K562 (cell line): ENCODE measurements around the gene FMN1.

Experiments used
- BHLHE40 ChIP-seq: IDR thresholded peaks from 2 replicates; pipeline ENCODE4 v1.6.1; 2011; ENCODE audit warnings: low read length, improper control_type of control experiment
- MAX ChIP-seq: sonication (generic); formaldehyde crosslinking; IDR thresholded peaks from 2 replicates; pipeline ENCODE4 v1.9.0; 2022; ENCODE audit warnings: mild to moderate bottlenecking, missing genetic modification reagents
- MYC ChIP-seq, 2 experiments: fragments of 250-450 bp in 1 of 2; sonication (Bioruptor Pico) in 1 of 2; IDR thresholded peaks; 2 replicates each; pipeline versions ENCODE4 v1.5.1 to v1.6.1; 2012 to 2021; ENCODE audit warnings: low read depth in 2 of 2, borderline replicate concordance in 1 of 2, improper control_type of control experiment in 1 of 2, low read length in 1 of 2, mild to moderate bottlenecking in 1 of 2, moderate library complexity in 1 of 2
- POLR2A ChIP-seq: fragments of 450-650 bp; conservative IDR thresholded peaks from 2 replicates; pipeline ENCODE4 v1.6.1; 2016
- XRCC5 ChIP-seq: fragments of 200-400 bp; formaldehyde crosslinking; IDR thresholded peaks from 2 replicates; pipeline ENCODE4 v1.6.1; 2017; ENCODE audit warnings: low read depth, mild to moderate bottlenecking, low read length
- TF ChIP-seq, protein P1 (sequence below): fragments of 450-650 bp; formaldehyde crosslinking; IDR thresholded peaks from 2 replicates; pipeline ENCODE4 v1.4.0; 2020; ENCODE audit warnings: mild to moderate bottlenecking, moderate library complexity

GRCh38 chr15:33132233-33132580 lies 62.3 kb downstream of the FMN1 start:
- TF ChIP-seq POLR2A (no peak), MAX (no peak), BHLHE40 (no peak), XRCC5 (no peak), MYC (IDR thresholded peaks at IDR 0.05; ENCODE audit: low read depth, low read length) (no peak), MYC (CRISPR knock-in tag; IDR thresholded peaks at IDR 0.05; ENCODE audit: borderline replicate concordance, low read depth) (no peak)
- TF ChIP-seq, protein P1, sequence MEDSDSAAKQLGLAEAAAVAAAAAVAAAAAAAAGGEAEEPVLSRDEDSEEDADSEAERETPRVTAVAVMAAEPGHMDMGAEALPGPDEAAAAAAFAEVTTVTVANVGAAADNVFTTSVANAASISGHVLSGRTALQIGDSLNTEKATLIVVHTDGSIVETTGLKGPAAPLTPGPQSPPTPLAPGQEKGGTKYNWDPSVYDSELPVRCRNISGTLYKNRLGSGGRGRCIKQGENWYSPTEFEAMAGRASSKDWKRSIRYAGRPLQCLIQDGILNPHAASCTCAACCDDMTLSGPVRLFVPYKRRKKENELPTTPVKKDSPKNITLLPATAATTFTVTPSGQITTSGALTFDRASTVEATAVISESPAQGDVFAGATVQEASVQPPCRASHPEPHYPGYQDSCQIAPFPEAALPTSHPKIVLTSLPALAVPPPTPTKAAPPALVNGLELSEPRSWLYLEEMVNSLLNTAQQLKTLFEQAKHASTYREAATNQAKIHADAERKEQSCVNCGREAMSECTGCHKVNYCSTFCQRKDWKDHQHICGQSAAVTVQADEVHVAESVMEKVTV (CRISPR knock-in tag): no peak
